Suprapubic skin (tissue), 4 donors: Measurements from ENCODE around the gene GNAT2. TPM values are rescaled to one million over a fixed set of nuclear protein-coding genes. Genes with fewer than 3 reads are reported as not detected.

Experiments
- DNase-seq, 2 donors: peaks; one replicate each; pipeline ENCODE4 v3.0.0-alpha.2; 2019; ENCODE audit warnings: low spot score in 2 of 2
- H3K27ac ChIP-seq: fragments of 200-600 bp; sonication (generic); one replicate; pipeline ENCODE4 v1.5.1; 2019
- H3K27me3 ChIP-seq: fragments of 200-600 bp; sonication (generic); one replicate; pipeline ENCODE4 v1.5.1; 2019
- H3K36me3 ChIP-seq: fragments of 200-600 bp; sonication (generic); one replicate; pipeline ENCODE4 v1.5.1; 2019
- H3K4me1 ChIP-seq: fragments of 200-600 bp; sonication (generic); one replicate; pipeline ENCODE4 v1.5.1; 2019
- H3K4me3 ChIP-seq: fragments of 200-600 bp; sonication (generic); one replicate; pipeline ENCODE4 v1.5.1; 2019; ENCODE audit warnings: mild to moderate bottlenecking
- H3K9me3 ChIP-seq: fragments of 200-600 bp; sonication (generic); one replicate; pipeline ENCODE4 v1.5.1; 2019
- CTCF ChIP-seq, 2 donors: fragments of 200-600 bp in 1 of 2; fragments of 450-650 bp in 1 of 2; sonication (generic) in 1 of 2; IDR thresholded peaks; one replicate each; pipeline ENCODE4 v1.5.1; 2016 to 2019; ENCODE audit warnings: antibody characterized with exemption in 2 of 2, mild to moderate bottlenecking in 1 of 2, moderate library complexity in 1 of 2
- EP300 ChIP-seq: sonication (generic); formaldehyde crosslinking; IDR thresholded peaks from one replicate; pipeline ENCODE4 v1.6.1; 2017; ENCODE audit warnings: antibody characterized with exemption
- POLR2A ChIP-seq, 2 donors: fragments of 450-650 bp; IDR thresholded peaks; one replicate each; pipeline ENCODE4 v1.6.1; 2017; ENCODE audit warnings: antibody characterized with exemption in 2 of 2, mild to moderate bottlenecking in 2 of 2, moderate library complexity in 2 of 2
- POLR2AphosphoS5 ChIP-seq, 3 donors: sonication (generic); formaldehyde crosslinking; IDR thresholded peaks; one replicate each; pipeline ENCODE4 v1.6.1; 2017; ENCODE audit warnings: antibody characterized with exemption in 3 of 3
- WGBS: methylation state at CpG from one replicate; pipeline ENCODE4 v1.1.5; 2018; 5-methylcytosine and 5-hydroxymethylcytosine counted together
- total RNA-seq, 4 donors: library from RNA; depleted of rRNA; stranded (reverse); fragments of >200 nt; gene quantifications; one replicate each; pipeline ENCODE4 v1.1.0, GENCODE V29; 2016

Gene GNAT2
- total RNA-seq, 4 donors from 2014 or later = not detected

- whole genome bisulfite sequencing = 81% methylated on average over 3 of the region's 4 CpGs
- no peak for DNase-seq
- Histone ChIP-seq H3K4me3 (no peak overlapping the region), H3K36me3 (peaks cover 9% of the 10 kb centered on the region), H3K9me3 (no peaks in the 10 kb centered on the region), H3K27ac (no peak overlapping the region), H3K27me3 (no peaks in the 10 kb centered on the region), H3K4me1 (peaks cover 17% of the 10 kb centered on the region)
- TF ChIP-seq CTCF (IDR thresholded peaks at IDR 0.05) (no peak), POLR2AphosphoS5 (IDR thresholded peaks at IDR 0.05) (no peak), EP300 (no peak), POLR2A (IDR thresholded peaks at IDR 0.05) (no peak)
These were observed 38.0 kb upstream of the GNAT2 start for GRCh38 chr1:109657395-109657794.

GRCh38 chr1:109655615-109656519 lies 36.5 kb upstream of the GNAT2 start, which contains the start of gene GSTM4:
Gene GSTM4, plus strand, starts transcription at chr1:109656099. Its CDS starts 291 bp downstream, at chr1:109656390.
- Histone ChIP-seq H3K27ac (peak within 1 kb of the TSS; percentile 83), H3K27me3 (no peaks in the 10 kb centered on the region), H3K9me3 (no peaks in the 10 kb centered on the region), H3K36me3 (peaks cover 3% of the 10 kb centered on the region), H3K4me3 (peak within 1 kb of the TSS; percentile 82), H3K4me1 (peaks cover 17% of the 10 kb centered on the region)
- TF ChIP-seq POLR2AphosphoS5 (IDR thresholded peaks at IDR 0.05) (no peak), CTCF (IDR thresholded peaks at IDR 0.05) (no peak), POLR2A (IDR thresholded peaks at IDR 0.05) (no peak), EP300 (no peak)
- WGBS = under 1% methylated on average over 25 of the region's 54 CpGs
- DNase-seq = peak; percentile 87 to 93

GRCh38 chr1:109654519-109654918 lies 35.1 kb upstream of the GNAT2 start:
- Histone ChIP-seq H3K4me1 (peaks cover 17% of the 10 kb centered on the region), H3K27me3 (no peaks in the 10 kb centered on the region), H3K27ac (no peak overlapping the region), H3K4me3 (no peak overlapping the region), H3K9me3 (no peaks in the 10 kb centered on the region), H3K36me3 (no peaks in the 10 kb centered on the region)
- no peak for TF ChIP-seq POLR2A (IDR thresholded peaks at IDR 0.05)
- no peak for TF ChIP-seq CTCF (IDR thresholded peaks at IDR 0.05)
- no peak for TF ChIP-seq POLR2AphosphoS5 (IDR thresholded peaks at IDR 0.05)
- no peak for TF ChIP-seq EP300
- no peak for DNase-seq
- WGBS = 88% methylated on average over 12 of the region's 12 CpGs

- WGBS = 66% methylated on average over 2 of the region's 2 CpGs
- TF ChIP-seq EP300 (no peak), POLR2A (IDR thresholded peaks at IDR 0.05) (no peak), CTCF (IDR thresholded peaks at IDR 0.05) (no peak), POLR2AphosphoS5 (IDR thresholded peaks at IDR 0.05) (no peak)
- H3K4me1 ChIP-seq = peaks cover 17% of the 10 kb centered on the region
- no peaks in the 10 kb centered on the region for H3K36me3 ChIP-seq
- no peak overlapping the region for H3K27ac ChIP-seq
- H3K9me3 ChIP-seq = no peaks in the 10 kb centered on the region
- H3K27me3 ChIP-seq = no peaks in the 10 kb centered on the region
- no peak overlapping the region for H3K4me3 ChIP-seq
- no peak for DNase-seq
These were observed 33.9 kb upstream of the GNAT2 start for GRCh38 chr1:109653306-109653705.

- no peaks in the 10 kb centered on the region for H3K9me3 ChIP-seq
- no peaks in the 10 kb centered on the region for H3K27me3 ChIP-seq
- 72% methylated on average over 2 of the region's 2 CpGs for WGBS
- H3K27ac ChIP-seq = no peak overlapping the region
- H3K4me3 ChIP-seq = no peak overlapping the region
- TF ChIP-seq CTCF (IDR thresholded peaks at IDR 0.05) (no peak), EP300 (no peak), POLR2A (IDR thresholded peaks at IDR 0.05) (no peak), POLR2AphosphoS5 (IDR thresholded peaks at IDR 0.05) (no peak)
- H3K36me3 ChIP-seq = no peaks in the 10 kb centered on the region
- DNase-seq = no peak
- peaks cover 17% of the 10 kb centered on the region for H3K4me1 ChIP-seq
These were observed 33.0 kb upstream of the GNAT2 start for GRCh38 chr1:109652402-109652801.
